ENCODE results near the gene MAB21L1.

Gene MAB21L1

DNA sequence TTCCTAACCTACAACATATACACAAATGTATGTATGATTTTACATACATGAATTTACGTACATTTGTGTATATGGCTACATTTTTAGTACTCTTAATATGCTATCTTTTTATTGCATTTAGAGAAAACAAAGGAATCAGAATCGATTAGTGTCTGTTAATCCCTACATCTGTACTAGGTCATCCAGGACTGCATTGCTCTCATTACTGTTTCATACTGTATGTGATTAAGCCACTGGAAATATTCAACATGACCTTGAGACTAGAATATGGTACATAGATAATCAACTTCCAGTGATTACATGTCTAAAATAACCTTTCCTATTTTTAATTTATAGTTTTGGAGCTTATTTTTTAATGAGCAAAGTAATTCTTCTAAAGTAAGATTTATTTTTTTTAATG, 5.3 kb upstream of the MAB21L1 start:
- Histone ChIP-seq H3K27me3 (ENCODE audit: control insufficient read depth in 5 of 5, insufficient read depth in 4 of 5, low read length in 5 of 5) (no peaks in the 10 kb centered on the region), H3K27ac (ENCODE audit: low read depth, low read length) (no peak overlapping the region), H3K4me3 (ENCODE audit: low read depth in 1 of 5, low read length in 5 of 5) (no peak overlapping the region)

GRCh38 chr13:35480346-35480745, 3.9 kb upstream of the MAB21L1 start:
- Histone ChIP-seq H3K27me3 (ENCODE audit: control insufficient read depth in 5 of 5, insufficient read depth in 4 of 5, low read length in 5 of 5) (no peaks in the 10 kb centered on the region), H3K36me3 (ENCODE audit: control insufficient read depth in 5 of 5, insufficient read depth in 5 of 5, low read length in 5 of 5) (no peaks in the 10 kb centered on the region), H3K9ac (ENCODE audit: low read length in 5 of 5) (no peak overlapping the region), H3K4me3 (ENCODE audit: low read depth in 1 of 5, low read length in 5 of 5) (no peak overlapping the region), H3K9me3 (ENCODE audit: control insufficient read depth in 5 of 5, low read length in 5 of 5) (no peaks in the 10 kb centered on the region), H3K4me1 (ENCODE audit: control insufficient read depth in 5 of 5, insufficient read depth in 5 of 5, low read length in 5 of 5) (peaks cover 0 to 16% (median 12%) of the 10 kb centered on the region in 5 donors), H3K27ac (ENCODE audit: low read depth, low read length) (no peak overlapping the region)

More for the DNA sequence above, 5.3 kb upstream of the MAB21L1 start:
- H3K4me1 ChIP-seq (ENCODE audit: control insufficient read depth in 5 of 5, insufficient read depth in 5 of 5, low read length in 5 of 5), result peaks cover 0 to 6% (median 3%) of the 10 kb centered on the region in 5 donors
- H3K36me3 ChIP-seq (ENCODE audit: control insufficient read depth in 5 of 5, insufficient read depth in 5 of 5, low read length in 5 of 5), result no peaks in the 10 kb centered on the region
- H3K9ac ChIP-seq (ENCODE audit: low read length in 5 of 5), result no peak overlapping the region
- H3K9me3 ChIP-seq (ENCODE audit: control insufficient read depth in 5 of 5, low read length in 5 of 5), result no peaks in the 10 kb centered on the region

DNA sequence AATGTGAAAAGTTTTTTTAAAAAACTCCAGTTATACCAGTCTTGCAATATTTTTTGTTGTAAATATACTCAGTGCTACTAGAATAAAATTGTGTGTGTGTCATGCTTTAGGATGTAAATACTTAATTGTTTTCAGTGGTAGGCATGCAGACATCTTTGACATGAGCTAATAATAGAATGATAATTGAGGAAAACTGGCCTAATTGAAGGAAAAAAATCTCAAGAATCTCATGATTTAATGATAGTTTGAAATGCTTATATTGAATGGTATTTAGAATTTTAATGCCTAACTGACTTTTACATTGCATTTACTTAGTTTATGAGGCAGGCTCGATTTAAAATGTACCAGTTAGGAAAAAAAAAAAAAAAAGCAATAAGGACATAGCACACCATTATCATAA, 3.2 kb upstream of the MAB21L1 start:
- no peak overlapping the region for H3K27ac ChIP-seq (ENCODE audit: low read depth, low read length)
- no peak overlapping the region for H3K4me3 ChIP-seq (ENCODE audit: low read depth in 1 of 5, low read length in 5 of 5)
- no peak overlapping the region for H3K9ac ChIP-seq (ENCODE audit: low read length in 5 of 5)
- H3K4me1 ChIP-seq (ENCODE audit: control insufficient read depth in 5 of 5, insufficient read depth in 5 of 5, low read length in 5 of 5), result peaks cover 0 to 22% (median 17%) of the 10 kb centered on the region in 5 donors
- no peaks in the 10 kb centered on the region for H3K27me3 ChIP-seq (ENCODE audit: control insufficient read depth in 5 of 5, insufficient read depth in 4 of 5, low read length in 5 of 5)
- no peaks in the 10 kb centered on the region for H3K36me3 ChIP-seq (ENCODE audit: control insufficient read depth in 5 of 5, insufficient read depth in 5 of 5, low read length in 5 of 5)
- no peaks in the 10 kb centered on the region for H3K9me3 ChIP-seq (ENCODE audit: control insufficient read depth in 5 of 5, low read length in 5 of 5)

DNA sequence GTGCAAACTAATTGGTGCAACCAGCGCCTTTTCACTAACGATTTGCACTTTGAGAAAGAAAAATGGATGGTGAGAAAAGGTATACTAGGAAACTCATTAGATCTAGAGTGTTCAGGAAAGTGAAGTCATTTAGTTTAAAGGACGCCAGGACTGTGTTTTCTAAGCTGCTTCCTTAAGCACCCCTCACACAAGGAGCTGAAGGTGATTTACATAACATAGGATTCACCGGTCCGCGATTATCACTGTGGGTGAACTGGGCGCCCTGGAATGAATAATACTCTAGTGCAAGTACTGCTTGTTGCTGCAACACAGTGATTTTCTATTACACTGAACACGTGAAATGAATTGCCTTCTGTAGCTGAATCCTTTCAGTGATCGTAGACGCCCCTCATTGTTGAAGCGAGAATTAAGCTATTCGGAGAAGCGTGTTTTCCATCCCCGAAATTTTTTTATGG, 2.6 kb upstream of the MAB21L1 start:
- Histone ChIP-seq H3K36me3 (ENCODE audit: control insufficient read depth in 5 of 5, insufficient read depth in 5 of 5, low read length in 5 of 5) (no peaks in the 10 kb centered on the region), H3K4me3 (ENCODE audit: low read depth in 1 of 5, low read length in 5 of 5) (no peak overlapping the region), H3K27ac (ENCODE audit: low read depth, low read length) (no peak overlapping the region), H3K27me3 (ENCODE audit: control insufficient read depth in 5 of 5, insufficient read depth in 4 of 5, low read length in 5 of 5) (no peaks in the 10 kb centered on the region), H3K4me1 (ENCODE audit: control insufficient read depth in 5 of 5, insufficient read depth in 5 of 5, low read length in 5 of 5) (peaks cover 0 to 25% (median 17%) of the 10 kb centered on the region in 5 donors), H3K9me3 (ENCODE audit: control insufficient read depth in 5 of 5, low read length in 5 of 5) (no peaks in the 10 kb centered on the region), H3K9ac (ENCODE audit: low read length in 5 of 5) (no peak overlapping the region)

- Histone ChIP-seq H3K9me3 (ENCODE audit: control insufficient read depth in 5 of 5, low read length in 5 of 5) (no peaks in the 10 kb centered on the region), H3K27me3 (ENCODE audit: control insufficient read depth in 5 of 5, insufficient read depth in 4 of 5, low read length in 5 of 5) (no peaks in the 10 kb centered on the region), H3K9ac (ENCODE audit: low read length in 5 of 5) (no peak overlapping the region), H3K27ac (ENCODE audit: low read depth, low read length) (no peak overlapping the region), H3K36me3 (ENCODE audit: control insufficient read depth in 5 of 5, insufficient read depth in 5 of 5, low read length in 5 of 5) (no peaks in the 10 kb centered on the region), H3K4me1 (ENCODE audit: control insufficient read depth in 5 of 5, insufficient read depth in 5 of 5, low read length in 5 of 5) (peaks cover 0 to 25% (median 20%) of the 10 kb centered on the region in 5 donors), H3K4me3 (ENCODE audit: low read depth in 1 of 5, low read length in 5 of 5) (peak overlapping the region in 2 of 5 donors; percentile 6 to 38)
Observed at GRCh38 chr13:35478271-35479037, 2.0 kb upstream of the MAB21L1 start.

DNA sequence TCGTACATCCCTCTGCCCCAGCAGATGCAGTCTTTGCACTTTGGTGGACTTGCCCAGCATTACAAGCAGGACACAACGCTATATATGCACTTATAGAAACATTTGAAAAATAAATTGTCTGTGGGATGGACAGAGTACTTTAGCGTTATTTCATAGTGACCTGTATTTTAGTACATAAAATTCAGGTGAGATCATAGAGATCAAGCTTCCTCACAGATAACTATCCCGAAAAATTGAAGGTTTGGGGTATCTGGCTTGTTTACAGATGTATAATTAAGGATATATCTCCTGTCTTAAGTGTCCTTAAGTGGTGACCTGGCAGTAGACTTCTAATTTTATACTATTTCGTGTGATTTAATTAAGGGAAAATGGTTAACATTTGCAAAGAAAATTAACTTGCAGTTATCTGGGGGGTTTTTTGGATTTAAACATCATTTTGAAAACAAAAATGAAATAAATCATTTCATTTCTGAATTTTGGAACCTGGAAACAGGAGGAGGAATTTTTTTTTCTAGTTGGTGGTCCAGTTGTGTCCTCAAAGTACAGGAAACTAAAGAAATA, 977 bp upstream of the MAB21L1 start:
- peak overlapping the region in 1 of 5 donors; percentile 99 for H3K4me3 ChIP-seq (ENCODE audit: low read depth in 1 of 5, low read length in 5 of 5)
- H3K4me1 ChIP-seq (ENCODE audit: control insufficient read depth in 5 of 5, insufficient read depth in 5 of 5, low read length in 5 of 5), result peaks cover 0 to 29% (median 27%) of the 10 kb centered on the region in 5 donors
- H3K27ac ChIP-seq (ENCODE audit: low read depth, low read length), result no peak overlapping the region
- H3K9me3 ChIP-seq (ENCODE audit: control insufficient read depth in 5 of 5, low read length in 5 of 5), result no peaks in the 10 kb centered on the region
- no peak overlapping the region for H3K9ac ChIP-seq (ENCODE audit: low read length in 5 of 5)
- H3K36me3 ChIP-seq (ENCODE audit: control insufficient read depth in 5 of 5, insufficient read depth in 5 of 5, low read length in 5 of 5), result no peaks in the 10 kb centered on the region
- peaks cover 0 to under 1% (median 0%) of the 10 kb centered on the region in 5 donors for H3K27me3 ChIP-seq (ENCODE audit: control insufficient read depth in 5 of 5, insufficient read depth in 4 of 5, low read length in 5 of 5)

- no peaks in the 10 kb centered on the region for H3K9me3 ChIP-seq (ENCODE audit: control insufficient read depth in 5 of 5, low read length in 5 of 5)
- peak overlapping the region; percentile 90 for H3K27ac ChIP-seq (ENCODE audit: low read depth, low read length)
- peaks cover 0 to 2% (median 0%) of the 10 kb centered on the region in 5 donors for H3K27me3 ChIP-seq (ENCODE audit: control insufficient read depth in 5 of 5, insufficient read depth in 4 of 5, low read length in 5 of 5)
- peak overlapping the region; percentile 92 to 99 (median 96) for H3K4me3 ChIP-seq (ENCODE audit: low read depth in 1 of 5, low read length in 5 of 5)
- peak overlapping the region; percentile 68 to 93 (median 79) for H3K9ac ChIP-seq (ENCODE audit: low read length in 5 of 5)
- no peaks in the 10 kb centered on the region for H3K36me3 ChIP-seq (ENCODE audit: control insufficient read depth in 5 of 5, insufficient read depth in 5 of 5, low read length in 5 of 5)
- peaks cover 0 to 43% (median 29%) of the 10 kb centered on the region in 5 donors for H3K4me1 ChIP-seq (ENCODE audit: control insufficient read depth in 5 of 5, insufficient read depth in 5 of 5, low read length in 5 of 5)
Observed at GRCh38 chr13:35475212-35475959, 1.1 kb downstream of the MAB21L1 start.

DNA sequence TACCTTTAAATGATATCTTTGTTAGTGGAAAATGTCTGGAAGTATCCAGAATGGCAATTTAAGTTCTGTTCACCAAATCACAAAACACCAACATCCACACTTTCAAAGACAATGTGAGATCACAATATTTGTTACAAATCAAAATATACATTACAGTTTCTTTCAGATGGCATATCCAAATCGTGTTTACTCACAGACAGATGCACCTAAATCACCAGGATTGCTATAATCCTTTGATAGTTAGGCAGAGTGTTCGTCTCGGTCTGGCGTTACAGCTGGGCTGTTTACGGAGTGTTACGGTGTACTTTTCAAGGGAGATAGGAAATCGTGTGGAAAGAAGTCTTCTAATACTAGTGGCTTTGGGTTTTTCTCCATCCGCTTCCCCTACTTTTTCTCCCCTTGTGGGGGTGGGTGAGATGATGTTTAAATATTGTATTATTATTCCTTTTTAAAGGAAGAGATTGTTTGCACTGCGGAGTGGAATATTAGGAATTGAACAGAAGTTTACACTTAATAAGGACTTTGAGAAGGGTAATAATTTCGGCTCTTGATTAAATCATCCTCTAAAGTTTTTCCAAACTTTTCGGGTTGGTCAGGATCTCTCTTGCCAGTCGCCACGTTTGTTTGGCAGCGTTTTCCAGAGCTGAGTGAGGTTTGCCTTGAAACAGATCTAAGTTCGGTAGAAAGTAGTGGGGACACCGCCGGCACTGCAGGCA, 1.8 kb downstream of the MAB21L1 start:
- Histone ChIP-seq H3K4me3 (ENCODE audit: low read depth in 1 of 5, low read length in 5 of 5) (peak overlapping the region; percentile 92 to 99 (median 96)), H3K27ac (ENCODE audit: low read depth, low read length) (peak overlapping the region; percentile 90), H3K36me3 (ENCODE audit: control insufficient read depth in 5 of 5, insufficient read depth in 5 of 5, low read length in 5 of 5) (no peaks in the 10 kb centered on the region), H3K27me3 (ENCODE audit: control insufficient read depth in 5 of 5, insufficient read depth in 4 of 5, low read length in 5 of 5) (peaks cover 0 to 2% (median 0%) of the 10 kb centered on the region in 5 donors), H3K9ac (ENCODE audit: low read length in 5 of 5) (peak overlapping the region; percentile 49 to 80 (median 69)), H3K4me1 (ENCODE audit: control insufficient read depth in 5 of 5, insufficient read depth in 5 of 5, low read length in 5 of 5) (peaks cover 0 to 44% (median 29%) of the 10 kb centered on the region in 5 donors), H3K9me3 (ENCODE audit: control insufficient read depth in 5 of 5, low read length in 5 of 5) (no peaks in the 10 kb centered on the region)

DNA sequence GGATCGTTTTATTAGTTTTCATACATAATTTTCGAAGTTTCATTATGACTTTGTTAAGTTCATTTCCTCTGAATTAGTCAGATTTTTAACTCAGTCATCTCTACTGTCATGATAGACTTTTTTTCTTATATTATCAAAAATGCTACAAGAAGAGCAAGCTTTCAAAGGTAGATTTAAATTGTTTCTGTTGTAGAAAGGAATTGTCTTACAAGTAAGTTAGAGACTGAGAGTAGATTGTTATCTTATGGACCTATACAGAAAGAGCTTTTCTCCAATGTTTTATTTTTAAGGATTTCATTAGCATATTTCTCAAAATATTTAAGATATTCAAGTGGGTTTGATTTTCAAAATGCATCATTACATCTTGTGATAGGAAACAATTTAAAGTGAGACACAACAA, 2.7 kb downstream of the MAB21L1 start:
- Histone ChIP-seq H3K9me3 (ENCODE audit: control insufficient read depth in 5 of 5, low read length in 5 of 5) (no peaks in the 10 kb centered on the region), H3K36me3 (ENCODE audit: control insufficient read depth in 5 of 5, insufficient read depth in 5 of 5, low read length in 5 of 5) (no peaks in the 10 kb centered on the region), H3K27me3 (ENCODE audit: control insufficient read depth in 5 of 5, insufficient read depth in 4 of 5, low read length in 5 of 5) (peaks cover 0 to 2% (median 0%) of the 10 kb centered on the region in 5 donors), H3K4me3 (ENCODE audit: low read depth in 1 of 5, low read length in 5 of 5) (peak overlapping the region; percentile 40 to 99 (median 96)), H3K27ac (ENCODE audit: low read depth, low read length) (peak overlapping the region; percentile 90), H3K9ac (ENCODE audit: low read length in 5 of 5) (peak overlapping the region in 3 of 5 donors; percentile 28 to 80 (median 79)), H3K4me1 (ENCODE audit: control insufficient read depth in 5 of 5, insufficient read depth in 5 of 5, low read length in 5 of 5) (peaks cover 0 to 44% (median 29%) of the 10 kb centered on the region in 5 donors)

Measured in subcutaneous abdominal adipose tissue (tissue), 5 donors.